ENCODE data around the gene ARID4B. TPM values are rescaled to one million over a fixed set of nuclear protein-coding genes. Genes with fewer than 3 reads are reported as not detected.

The ARID4B gene
- total and polyA plus RNA-seq, 2 of the 13 experiments (the other 11 are each of a cell fraction or from before 2014, with no cell fraction given), result 9.7 to 24.6 TPM

DNA sequence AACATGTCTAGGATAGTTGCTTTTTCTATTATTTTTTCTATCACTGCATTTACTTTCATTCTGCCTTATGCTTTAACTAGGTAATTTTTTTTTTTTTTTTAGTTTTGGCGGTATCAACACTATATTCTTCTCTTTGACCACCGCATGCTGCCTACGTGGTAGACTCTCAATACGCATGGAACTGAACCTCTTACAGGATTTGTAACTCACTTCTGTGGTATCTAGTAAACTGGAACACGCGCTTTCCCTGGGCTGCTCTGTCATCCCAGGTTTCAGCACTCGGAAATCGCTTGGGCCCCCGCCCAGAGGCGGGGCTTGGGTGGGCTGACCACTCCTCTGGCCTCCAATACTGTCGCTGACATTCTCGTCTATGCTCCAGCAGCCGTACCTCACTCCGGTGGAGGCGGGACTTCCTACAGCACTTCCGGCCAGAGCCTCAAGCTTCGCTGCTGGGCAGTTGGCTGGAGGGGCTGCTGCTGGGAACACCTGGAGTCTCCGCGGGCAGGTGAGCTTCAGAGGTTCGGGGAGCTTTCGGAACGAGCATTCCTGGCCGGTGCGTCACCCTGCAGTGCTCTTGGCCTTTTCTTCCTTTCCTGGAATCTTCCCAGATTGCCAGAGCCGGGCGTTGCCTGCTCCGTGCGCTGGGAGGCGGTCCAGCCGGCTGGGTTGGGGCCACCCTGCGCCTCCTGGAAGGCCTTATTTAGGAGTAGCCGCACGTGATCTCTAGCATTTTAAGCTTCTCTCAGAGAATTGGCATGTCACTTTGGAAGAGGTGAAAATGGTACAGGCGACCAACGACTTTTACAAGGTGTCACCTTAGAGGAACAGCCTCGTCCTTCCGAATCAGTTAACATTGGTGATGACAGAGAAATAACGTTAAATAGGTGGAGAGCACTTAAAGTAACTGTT is 39.3 kb upstream of the ARID4B start, which contains the start of gene TBCE:
TBCE (plus strand) TSS at position 428 of the 909 bp plus-strand sequence. CDS start 12,623 bp downstream, outside the sequence.
- Histone ChIP-seq H4K20me1 (ENCODE audit: insufficient read depth, low read length) (no peaks in the 10 kb centered on the region), H3K9me3 (ENCODE audit: low read length) (no peaks in the 10 kb centered on the region), H3K4me3 (replicated peaks in 1 of 3; ENCODE audit: insufficient read depth in 1 of 3, low read depth in 2 of 3, low read length in 3 of 3) (peak within 1 kb of the TSS; percentile 84 to 97 (median 97)), H3K9ac (ENCODE audit: insufficient read depth, low read depth, low read length) (peak within 1 kb of the TSS; percentile 89), H3K79me2 (ENCODE audit: insufficient read depth, low read length) (peaks cover 31% of the 10 kb centered on the region), H3K36me3 (replicated peaks in 1 of 2; ENCODE audit: control insufficient read depth in 1 of 2, insufficient read depth in 2 of 2, low read length in 2 of 2) (peaks cover 0 to 5% of the 10 kb centered on the region in 2 experiments; a peak in 2 of 5 replicates), H3K4me1 (ENCODE audit: insufficient read depth, low read length) (peaks cover 35% of the 10 kb centered on the region), H2AFZ (ENCODE audit: low read length) (peak within 1 kb of the TSS; percentile 74), H3K27me3 (ENCODE audit: control insufficient read depth in 1 of 2, insufficient read depth in 2 of 2, low read length in 2 of 2) (no peaks in the 10 kb centered on the region; a peak in 1 of 5 replicates), H3K27ac (ENCODE audit: extremely low read length, insufficient read depth, low read length) (peak within 1 kb of the TSS; percentile 78), H3K4me2 (ENCODE audit: low read depth, low read length) (peak within 1 kb of the TSS; percentile 92)
- in situ Hi-C loops (cut with HindIII; ENCODE audit: extremely low pct_ligation_motif_present, low pct_unique_long_range_greater_than_20kb), result no loop called here
- ATAC-seq, result peak; percentile 100
- intact Hi-C loops (cut with micrococcal nuclease; ENCODE audit: unreplicated experiment), result loop anchor here (1.0 to 2.0 kb wide), 2 partner anchors 36 to 48 kb away; no protein-coding TSS in a partner anchor
- ChIA-PET CTCF (ENCODE audit: low intra/inter-chr PET ratio, low total read pairs) (no interaction called here), POLR2A (interaction anchor here (0.7 to 2.0 kb wide), 15 partner anchors 9 to 238 kb away, joined by 3 to 25 read pairs (median 5); partner anchors contain the start of genes ARID4B, B3GALNT2, GGPS1 and TOMM20)
- under 1% methylated on average over 22 of the region's 38 CpGs for WGBS (ENCODE audit: low lambda C conversion rate)
- peak; percentile 96 for DNase-seq (ENCODE audit: low spot score)
- BruUV-seq (replicated peaks), result TSS peak; percentile 81
- FAIRE-seq, result peak; percentile 98
- TF ChIP-seq ZBTB33 (CRISPR knock-in tag; IDR thresholded peaks at IDR 0.05) (no peak), RXRA (CRISPR knock-in tag; IDR thresholded peaks at IDR 0.05) (no peak; the same call in 1 of the 2 replicates), ZSCAN21 (CRISPR knock-in tag; IDR thresholded peaks at IDR 0.05; ENCODE audit: borderline replicate concordance) (peak; percentile 55; the same call in 1 of the 2 replicates), FUBP1 (CRISPR knock-in tag; IDR thresholded peaks at IDR 0.05; ENCODE audit: borderline replicate concordance) (no peak), PTBP1 (IDR thresholded peaks at IDR 0.05; ENCODE audit: low read depth, low read length, poor library complexity, severe bottlenecking) (peak; percentile 75), SMYD3 (CRISPR knock-in tag; IDR thresholded peaks at IDR 0.05) (0 out of 2 replicates have a peak, but pooled peaks have one; percentile 54), NRL (CRISPR knock-in tag; IDR thresholded peaks at IDR 0.05; ENCODE audit: borderline replicate concordance) (0 out of 2 replicates have a peak, but pooled peaks have one; percentile 44), CBX5 (CRISPR knock-in tag; IDR thresholded peaks at IDR 0.05; ENCODE audit: borderline replicate concordance) (0 out of 2 replicates have a peak, but pooled peaks have one; percentile 43), CCAR2 (optimal IDR thresholded peaks at IDR 0.05; ENCODE audit: low read depth, low read length) (no peak), ZEB1 (IDR thresholded peaks at IDR 0.05; ENCODE audit: insufficient replicate concordance, low read depth) (peak; percentile 97), ZNF138 (CRISPR knock-in tag; IDR thresholded peaks at IDR 0.05; ENCODE audit: low read depth) (0 out of 2 replicates have a peak, but pooled peaks have one; percentile 33), MEF2D (CRISPR knock-in tag; IDR thresholded peaks at IDR 0.05) (peak; percentile 85), ERF (CRISPR knock-in tag; IDR thresholded peaks at IDR 0.05) (peak; percentile 83), AHR (CRISPR knock-in tag; IDR thresholded peaks at IDR 0.05) (no peak; the same call in 1 of the 2 replicates), ZNF781 (CRISPR knock-in tag; IDR thresholded peaks at IDR 0.05; ENCODE audit: borderline replicate concordance, not compliant biosample characterization) (peak; percentile 93), ZNF879 (CRISPR knock-in tag; IDR thresholded peaks at IDR 0.05) (no peak), GABPB1 (CRISPR knock-in tag; IDR thresholded peaks at IDR 0.05) (peak; percentile 95)
- TF ChIP-seq, protein P1, sequence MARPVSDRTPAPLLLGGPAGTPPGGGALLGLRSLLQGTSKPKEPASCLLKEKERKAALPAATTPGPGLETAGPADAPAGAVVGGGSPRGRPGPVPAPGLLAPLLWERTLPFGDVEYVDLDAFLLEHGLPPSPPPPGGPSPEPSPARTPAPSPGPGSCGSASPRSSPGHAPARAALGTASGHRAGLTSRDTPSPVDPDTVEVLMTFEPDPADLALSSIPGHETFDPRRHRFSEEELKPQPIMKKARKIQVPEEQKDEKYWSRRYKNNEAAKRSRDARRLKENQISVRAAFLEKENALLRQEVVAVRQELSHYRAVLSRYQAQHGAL (CRISPR knock-in tag; IDR thresholded peaks at IDR 0.05; ENCODE audit: not compliant biosample characterization), result no peak

Data from HepG2 (cell line).